NCI-H345 treated with DMSO at 0.1 percent for 48 hours (cell line): ENCODE data around the gene KCNC2.

Source experiments
- DNase-seq: peaks from one replicate; lab custom pipeline; 2025; ENCODE audit not compliant: unreplicated experiment; lab: John Stamatoyannopoulos, UW

The KCNC2 gene

DNA sequence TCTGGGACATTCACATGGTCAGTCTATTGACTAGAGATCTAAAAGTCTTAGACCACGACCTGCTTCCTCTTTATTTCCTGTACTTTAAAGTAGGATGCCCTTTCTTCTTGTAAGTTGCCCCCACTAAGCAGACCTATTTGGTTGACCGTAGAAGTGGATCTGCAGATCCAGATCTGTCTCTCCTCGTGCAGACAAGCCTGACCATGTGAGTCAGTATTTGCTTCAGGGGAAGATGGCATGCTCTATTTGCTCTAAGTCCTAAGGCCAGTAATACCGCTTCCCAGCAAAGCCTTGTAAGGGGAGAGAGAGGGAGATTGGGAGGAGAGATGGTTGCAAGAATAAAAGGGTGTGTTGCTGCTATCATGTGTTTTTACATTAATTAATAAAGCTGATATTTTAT is 46.8 kb downstream of the KCNC2 start:
- no peak for DNase-seq

DNA sequence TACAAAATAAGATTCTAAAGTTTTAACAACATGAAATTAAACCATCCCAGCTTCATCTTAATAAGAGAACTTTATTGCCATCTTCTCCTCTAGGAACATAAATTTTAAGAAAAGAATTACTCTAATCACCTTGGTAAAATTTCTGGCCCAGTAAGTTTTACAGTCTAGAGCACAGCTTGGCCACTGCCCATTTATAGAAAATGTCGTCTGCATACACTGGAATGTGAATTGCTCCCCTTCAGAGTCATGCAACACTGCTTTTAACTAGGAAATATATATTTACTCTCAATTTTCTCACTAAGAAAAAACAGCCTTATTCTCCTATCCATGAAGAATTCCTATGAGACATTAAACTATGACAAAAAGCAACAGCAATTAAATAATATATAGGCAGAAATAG is 48.2 kb downstream of the KCNC2 start:
- DNase-seq, result no peak

- no peak for DNase-seq
Observed at GRCh38 chr12:75157385-75157784, 52.3 kb downstream of the KCNC2 start.

GRCh38 chr12:75155962-75156361 is 53.7 kb downstream of the KCNC2 start:
- no peak for DNase-seq

DNA sequence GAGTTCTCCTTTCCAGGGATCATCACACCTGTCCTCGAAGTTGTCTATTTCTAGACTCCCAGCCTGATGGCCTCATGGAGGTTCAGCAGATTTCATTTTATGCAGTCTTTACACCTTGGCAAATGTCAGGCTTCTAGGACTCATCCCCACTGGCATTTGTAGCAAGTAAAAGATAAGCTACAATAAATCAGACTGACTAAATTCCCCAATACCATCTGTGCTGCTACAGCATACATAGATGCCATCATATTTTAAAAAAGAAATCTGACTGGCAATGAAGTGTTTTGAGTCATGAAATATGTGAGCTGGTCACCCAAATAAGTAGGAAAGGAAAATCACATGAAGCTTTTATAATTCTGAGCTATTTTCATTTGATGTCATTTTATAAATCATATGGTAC is 55.3 kb downstream of the KCNC2 start:
- DNase-seq, result no peak

- no peak for DNase-seq
Observed at GRCh38 chr12:75139196-75139595, 70.4 kb downstream of the KCNC2 start.

DNA sequence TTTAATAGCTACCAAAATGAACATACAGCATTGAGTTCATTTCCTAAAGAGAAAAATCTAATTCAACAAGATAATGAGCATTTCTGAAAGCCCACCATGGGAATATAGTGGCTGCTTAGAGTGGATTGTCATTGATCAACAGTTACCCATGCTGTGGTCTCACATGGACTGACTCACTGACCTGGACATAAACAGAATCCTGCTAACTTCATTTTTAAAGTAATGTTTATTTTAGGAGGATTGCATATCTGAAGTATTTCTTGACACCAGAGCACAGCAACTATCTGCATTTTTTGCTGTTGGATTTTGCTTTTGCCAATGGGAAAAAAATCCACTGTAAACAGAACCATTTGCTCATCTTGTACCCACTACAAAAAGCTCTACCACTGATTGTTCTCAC is 71.7 kb downstream of the KCNC2 start:
- no peak for DNase-seq

GRCh38 chr12:75135026-75135425 is 74.6 kb downstream of the KCNC2 start:
- DNase-seq, result no peak

DNA sequence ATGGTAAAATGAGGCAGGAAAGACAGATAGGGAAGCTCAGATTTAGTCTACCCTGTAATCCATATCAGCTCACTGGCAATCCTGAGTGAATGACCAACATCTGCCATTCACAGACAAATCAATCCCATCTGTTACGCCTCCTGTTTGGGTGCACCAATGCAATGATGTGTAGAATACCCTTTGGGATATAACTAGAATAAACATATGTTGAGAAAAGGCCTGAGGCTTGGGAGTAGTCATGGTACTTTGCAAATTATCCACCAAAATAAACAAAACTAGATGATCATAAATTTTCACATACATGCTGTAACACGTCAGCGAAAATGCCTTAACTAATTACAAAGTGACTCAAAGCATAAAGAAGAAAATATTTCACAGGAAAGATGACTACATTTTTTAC is 78.8 kb downstream of the KCNC2 start:
- no peak for DNase-seq

GRCh38 chr12:75129275-75129674 is 80.4 kb downstream of the KCNC2 start:
- no peak for DNase-seq

DNA sequence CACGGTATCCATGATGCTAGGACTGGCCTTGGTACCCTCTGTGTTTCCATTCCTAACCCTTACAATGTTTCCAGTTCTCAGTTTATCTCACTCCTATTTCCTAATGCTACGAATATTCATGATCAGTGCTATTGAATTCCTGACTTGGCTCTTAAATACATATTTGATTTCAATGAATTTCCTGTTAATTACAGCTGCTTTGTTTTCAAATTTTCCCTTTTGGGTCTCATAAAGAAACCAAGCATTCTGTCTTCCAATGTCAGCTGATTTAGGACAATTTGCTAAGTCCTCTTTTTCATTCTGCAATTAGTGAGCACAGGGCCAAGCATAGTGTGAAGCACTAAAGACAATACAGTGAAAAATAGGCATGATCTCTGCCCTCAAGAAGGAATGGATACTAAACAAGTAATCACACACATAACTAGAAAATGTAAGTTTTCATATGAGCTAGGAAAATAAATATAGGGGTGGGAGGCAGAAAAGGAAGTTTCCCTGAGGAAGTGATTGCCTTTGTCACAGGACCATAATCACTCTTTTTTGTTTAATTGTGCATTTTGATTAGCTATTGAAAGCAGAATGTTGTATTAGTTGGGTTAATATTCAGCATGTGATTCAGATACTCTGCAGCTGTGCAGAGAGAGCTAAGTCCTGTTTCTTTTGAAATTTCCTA is 88.5 kb downstream of the KCNC2 start:
- DNase-seq, result no peak

- no peak for DNase-seq
Observed at GRCh38 chr12:75120311-75120711, 89.3 kb downstream of the KCNC2 start.

DNA sequence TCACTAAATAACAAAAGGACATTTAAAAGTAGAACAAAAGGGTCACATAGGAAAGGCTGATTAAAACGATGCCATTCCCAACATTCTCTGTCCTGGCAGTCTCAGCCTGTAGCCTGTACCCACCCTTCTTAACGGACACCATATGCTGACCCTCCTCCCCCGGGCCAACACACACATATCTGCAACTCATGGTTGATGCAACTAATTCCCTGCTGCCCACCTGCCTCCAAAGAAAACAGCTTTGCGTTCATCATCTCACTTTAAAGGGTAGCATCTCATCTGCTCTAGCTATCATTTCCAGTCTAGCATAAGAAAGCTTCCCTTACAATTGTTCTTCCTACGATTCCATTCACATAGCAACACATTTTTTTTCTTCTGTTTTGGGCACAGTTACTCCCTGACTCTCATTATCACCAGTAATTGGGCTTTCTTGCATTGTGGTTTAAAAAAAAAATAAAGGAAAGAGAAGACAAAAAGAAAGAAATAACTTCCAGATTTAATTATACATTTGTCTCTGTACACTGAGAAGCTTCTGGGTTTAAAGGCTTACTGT is 92.9 kb downstream of the KCNC2 start:
- no peak for DNase-seq

DNA sequence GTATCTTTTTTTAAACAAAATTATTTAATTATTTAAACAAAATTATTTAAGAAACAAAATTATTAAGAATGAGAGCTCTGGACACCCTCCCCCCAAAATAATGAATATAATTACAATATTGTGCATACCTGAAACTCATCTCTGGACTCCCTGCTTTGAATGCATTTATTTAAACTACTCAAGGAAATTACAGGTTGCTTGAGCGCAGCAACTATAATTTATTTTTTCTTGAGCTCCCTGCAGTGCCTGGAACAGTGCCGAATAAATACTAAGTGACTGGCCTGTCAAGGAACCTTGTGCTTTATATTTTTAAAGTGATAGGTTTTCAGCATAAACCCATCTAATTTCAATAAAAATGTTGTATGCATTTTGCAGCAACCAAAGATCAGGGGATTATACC is 93.9 kb downstream of the KCNC2 start:
- no peak for DNase-seq

- no peak for DNase-seq
Observed at GRCh38 chr12:75103822-75104221, 105.8 kb downstream of the KCNC2 start.

GRCh38 chr12:75101781-75102180 is 107.9 kb downstream of the KCNC2 start:
- no peak for DNase-seq

DNA sequence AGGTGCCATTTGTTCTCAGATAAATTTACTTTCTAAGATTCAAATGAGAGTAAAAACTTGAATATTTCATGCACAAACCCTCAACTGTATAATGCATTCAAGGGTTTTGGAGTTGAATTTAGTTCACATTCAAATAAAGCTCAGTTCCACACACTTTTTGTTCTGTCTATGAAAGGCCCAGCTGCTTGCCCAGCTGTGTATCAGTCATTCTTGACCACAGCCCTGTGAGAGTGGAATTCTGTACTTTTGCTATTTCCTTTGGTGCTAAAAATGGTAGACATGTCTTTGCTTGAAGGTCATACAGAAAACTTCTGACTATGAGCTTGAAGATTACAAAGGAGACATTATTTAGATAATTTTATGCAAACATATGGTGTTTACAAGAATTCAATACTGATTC is 110.4 kb downstream of the KCNC2 start:
- DNase-seq, result no peak

- no peak for DNase-seq
Observed at GRCh38 chr12:75097003-75097402, 112.6 kb downstream of the KCNC2 start.

- no peak for DNase-seq
Observed at GRCh38 chr12:75087654-75088053, 122.0 kb downstream of the KCNC2 start.

- DNase-seq, result no peak
Observed at GRCh38 chr12:75086091-75087038, 123.3 kb downstream of the KCNC2 start.

- no peak for DNase-seq
Observed at GRCh38 chr12:75081305-75081704, 128.3 kb downstream of the KCNC2 start.

DNA sequence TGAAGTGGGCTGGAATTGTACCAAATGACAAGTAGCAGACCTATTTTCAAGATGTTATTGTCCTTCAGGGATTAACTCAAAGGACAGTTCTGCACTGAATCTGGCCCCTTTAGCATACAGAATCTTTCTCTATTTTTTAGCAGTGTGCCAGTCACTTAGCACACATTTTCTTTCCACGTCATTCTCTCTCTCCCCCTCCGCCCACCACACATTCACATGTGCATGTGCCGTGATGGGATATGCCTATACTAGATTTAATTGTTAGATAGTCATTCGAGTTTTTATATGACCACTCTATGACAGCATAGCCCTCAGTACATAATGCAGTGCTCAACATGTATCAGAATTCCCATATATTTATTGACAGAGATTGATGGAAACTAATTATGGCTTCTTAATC is 129.1 kb downstream of the KCNC2 start:
- no peak for DNase-seq
